NOMO-1 (cell line): ENCODE results near the gene EDC3.
"Not testable (repeated sequence)": the region's sequence is repeated elsewhere in the genome, so short reads cannot be mapped to it uniquely, and the experiment has no call there.

Experiments used
- DNase-seq, 2 experiments: peaks; one replicate each; lab custom pipeline; 2025; ENCODE audit not compliant: unreplicated experiment in 2 of 2; lab: John Stamatoyannopoulos, UW

Gene EDC3

DNA sequence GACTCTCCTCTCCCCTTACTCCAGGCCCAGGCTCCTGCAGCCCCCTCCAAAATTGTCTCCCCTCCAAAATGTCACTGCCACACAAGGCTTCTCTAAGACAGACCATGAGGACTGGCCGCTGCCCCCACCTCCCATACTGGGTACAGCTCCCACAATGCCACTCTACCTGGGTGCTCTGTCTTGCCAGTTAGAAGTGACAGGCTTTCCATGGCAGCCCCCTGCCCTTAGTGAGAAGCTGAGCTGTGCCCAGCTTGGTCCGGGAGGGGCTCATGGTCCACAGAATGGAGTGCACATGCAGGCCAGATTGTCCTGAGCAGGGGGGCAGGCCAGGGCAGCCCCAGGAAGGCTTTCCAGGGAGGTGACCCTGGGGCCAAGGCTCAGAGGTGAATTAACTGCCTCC is 83.1 kb downstream of the EDC3 start:
- DNase-seq, result no peak

DNA sequence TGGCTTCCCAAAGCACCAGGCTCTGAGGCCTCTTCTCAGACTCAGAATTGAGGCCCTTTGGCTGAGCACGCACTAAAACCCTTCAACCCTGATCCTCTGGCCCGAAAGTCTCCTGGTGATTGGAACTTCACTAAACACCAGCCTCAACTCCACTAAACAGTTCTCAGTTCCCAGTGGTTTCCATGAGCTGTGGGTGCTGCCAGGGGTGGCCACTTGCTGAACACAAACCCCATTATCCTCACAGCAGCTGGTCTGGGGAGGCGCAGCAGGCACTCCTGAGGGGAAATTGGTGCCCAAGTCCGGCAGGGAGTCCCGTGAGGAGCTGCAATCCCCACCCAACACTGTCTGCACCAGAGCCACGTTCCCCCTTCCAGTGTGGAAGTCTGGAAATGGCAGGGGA is 84.0 kb downstream of the EDC3 start:
- no peak for DNase-seq

DNA sequence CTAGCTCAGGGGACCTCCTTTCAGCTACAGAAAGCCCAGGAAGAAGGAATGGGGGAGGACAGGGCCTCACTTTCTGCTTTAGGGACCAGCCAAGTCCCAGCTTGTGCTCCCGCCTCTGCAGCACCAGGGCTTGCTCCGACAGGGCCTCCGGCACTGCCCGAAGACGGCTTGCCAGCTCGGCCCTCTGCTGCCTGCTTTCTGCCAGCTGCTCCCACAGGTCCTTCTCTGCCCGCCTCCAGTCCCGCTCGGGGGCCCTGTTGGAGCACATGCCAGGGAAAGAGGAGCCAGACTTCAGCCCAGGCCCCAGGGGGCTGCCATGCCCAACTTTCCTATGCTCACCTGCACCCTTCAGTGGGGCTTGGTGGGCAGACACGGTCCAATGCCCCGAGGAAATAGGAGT is 84.5 kb downstream of the EDC3 start:
- no peak for DNase-seq

DNA sequence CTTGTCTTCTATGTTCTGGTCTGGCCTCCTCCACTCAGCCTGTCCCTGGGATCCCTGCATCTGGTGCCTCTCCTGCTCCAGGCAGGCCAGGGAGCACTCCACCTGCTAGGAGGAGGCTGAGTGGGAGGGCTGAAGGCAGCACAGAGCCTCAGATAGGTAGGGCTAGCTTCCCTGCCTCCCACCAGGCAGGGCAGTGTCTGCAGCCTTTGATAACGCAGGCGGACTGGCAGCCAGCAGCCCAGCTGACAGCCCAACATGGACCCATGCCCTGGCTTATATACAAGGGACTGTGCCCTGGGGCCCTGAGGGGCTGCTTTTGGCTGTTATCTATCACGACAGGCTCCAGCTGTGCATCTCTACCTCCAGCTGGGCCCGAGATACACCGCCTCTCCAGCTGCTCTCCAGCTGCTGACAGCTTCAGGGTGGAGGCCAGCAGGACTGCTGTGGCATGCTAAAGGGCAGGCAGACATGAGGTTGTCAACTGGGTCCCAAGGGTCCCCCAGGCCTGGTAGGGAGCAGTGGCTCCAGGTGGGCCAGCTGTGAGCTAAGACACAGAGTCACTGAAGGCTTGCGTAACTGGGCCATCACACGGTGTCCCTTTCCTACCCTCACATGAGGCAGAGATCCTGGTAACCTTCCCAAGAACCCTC is 85.4 kb downstream of the EDC3 start:
- no peak for DNase-seq

DNA sequence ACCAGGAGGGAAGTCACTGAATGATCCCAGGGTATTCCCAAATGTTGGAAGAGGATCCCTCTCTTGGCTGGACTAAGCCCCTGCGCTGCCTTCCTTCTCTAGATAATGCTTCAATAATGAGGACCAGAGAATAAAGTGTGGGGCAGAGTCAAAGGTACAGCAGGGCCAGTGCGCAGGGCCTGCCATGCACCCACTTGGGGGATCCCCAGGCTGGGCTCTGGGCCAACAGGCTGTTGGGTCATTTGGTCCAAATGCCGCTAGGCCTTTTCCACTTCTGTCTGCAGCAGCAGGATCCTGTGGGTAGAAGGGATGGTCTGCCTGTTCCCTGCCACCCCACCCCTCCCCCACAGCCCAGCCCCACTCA is 85.9 kb downstream of the EDC3 start:
- no peak for DNase-seq

DNA sequence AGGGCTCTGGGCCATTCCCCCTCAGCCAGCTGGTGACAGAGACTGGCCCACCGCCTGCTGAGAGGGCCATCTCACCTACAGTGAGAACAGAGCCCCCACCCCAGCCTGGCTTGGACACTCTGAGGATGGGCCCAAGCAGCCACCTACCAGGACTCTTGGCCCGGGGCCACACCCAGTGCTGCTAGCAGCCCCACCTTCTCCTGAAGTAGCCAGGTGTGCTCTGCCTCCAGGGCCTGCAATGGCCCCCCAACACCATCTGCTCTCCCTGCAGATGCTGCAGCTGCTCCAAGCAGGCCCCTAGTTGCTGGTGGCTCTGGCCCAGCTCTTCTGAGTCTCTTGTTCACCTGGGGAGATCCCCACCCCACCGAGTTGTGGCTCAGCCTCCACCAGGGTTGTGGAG is 87.0 kb downstream of the EDC3 start:
- DNase-seq, result no peak

DNA sequence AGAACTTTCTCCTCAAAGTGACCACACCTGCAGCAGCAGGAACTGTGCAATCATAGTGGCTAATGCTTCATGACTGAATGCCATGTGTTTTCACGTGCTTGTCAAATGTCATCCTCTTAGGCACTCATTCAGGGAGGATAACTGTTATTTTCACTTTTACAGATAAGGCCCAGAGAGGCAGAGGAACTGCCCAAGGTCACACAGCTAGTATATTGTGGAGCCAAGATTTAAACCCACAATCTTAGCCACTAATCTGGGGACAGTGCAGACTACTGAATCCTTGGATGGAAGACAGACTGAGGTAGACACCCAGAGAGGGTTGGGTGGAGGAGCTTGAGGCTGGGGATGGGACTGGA is 90.1 kb downstream of the EDC3 start:
- DNase-seq, result no peak

DNA sequence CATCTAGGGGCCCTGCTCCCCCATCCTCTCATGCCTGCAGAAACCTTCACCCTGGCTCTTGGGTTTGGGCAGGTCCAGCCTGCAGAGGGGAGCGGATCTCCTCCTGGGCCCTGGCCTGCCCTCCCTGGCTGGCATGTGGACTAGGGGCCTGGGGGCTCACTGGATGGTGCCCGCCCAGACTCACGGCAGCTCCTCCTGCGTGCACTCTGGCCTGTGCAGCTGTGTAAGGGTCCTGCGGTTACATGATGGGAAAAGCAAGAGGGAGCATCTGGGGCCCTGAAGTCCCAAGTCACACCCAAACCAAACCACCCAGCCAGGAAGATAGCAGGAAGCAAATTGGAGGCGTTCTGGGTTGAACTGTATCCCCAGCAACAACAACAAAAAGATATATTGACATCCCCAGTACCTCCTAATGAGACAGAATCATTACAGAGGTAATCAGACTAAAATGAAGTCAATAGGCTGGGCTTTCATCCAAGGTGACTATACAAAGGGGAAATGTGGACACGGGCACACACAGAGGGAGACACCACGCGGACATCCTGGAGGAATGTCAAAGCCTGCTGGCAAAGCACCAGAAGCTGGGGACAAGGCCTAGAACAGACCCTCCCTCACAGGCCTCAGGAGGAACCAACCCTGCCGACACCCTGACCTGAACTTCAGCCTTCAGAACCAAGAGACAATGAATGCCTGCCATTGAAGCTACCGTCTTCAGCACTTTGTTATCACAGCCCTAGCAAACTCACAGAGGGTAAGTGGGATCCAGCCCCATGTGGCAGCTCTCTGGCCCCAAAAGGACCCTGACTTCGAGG is 90.6 kb downstream of the EDC3 start:
- no peak for DNase-seq

DNA sequence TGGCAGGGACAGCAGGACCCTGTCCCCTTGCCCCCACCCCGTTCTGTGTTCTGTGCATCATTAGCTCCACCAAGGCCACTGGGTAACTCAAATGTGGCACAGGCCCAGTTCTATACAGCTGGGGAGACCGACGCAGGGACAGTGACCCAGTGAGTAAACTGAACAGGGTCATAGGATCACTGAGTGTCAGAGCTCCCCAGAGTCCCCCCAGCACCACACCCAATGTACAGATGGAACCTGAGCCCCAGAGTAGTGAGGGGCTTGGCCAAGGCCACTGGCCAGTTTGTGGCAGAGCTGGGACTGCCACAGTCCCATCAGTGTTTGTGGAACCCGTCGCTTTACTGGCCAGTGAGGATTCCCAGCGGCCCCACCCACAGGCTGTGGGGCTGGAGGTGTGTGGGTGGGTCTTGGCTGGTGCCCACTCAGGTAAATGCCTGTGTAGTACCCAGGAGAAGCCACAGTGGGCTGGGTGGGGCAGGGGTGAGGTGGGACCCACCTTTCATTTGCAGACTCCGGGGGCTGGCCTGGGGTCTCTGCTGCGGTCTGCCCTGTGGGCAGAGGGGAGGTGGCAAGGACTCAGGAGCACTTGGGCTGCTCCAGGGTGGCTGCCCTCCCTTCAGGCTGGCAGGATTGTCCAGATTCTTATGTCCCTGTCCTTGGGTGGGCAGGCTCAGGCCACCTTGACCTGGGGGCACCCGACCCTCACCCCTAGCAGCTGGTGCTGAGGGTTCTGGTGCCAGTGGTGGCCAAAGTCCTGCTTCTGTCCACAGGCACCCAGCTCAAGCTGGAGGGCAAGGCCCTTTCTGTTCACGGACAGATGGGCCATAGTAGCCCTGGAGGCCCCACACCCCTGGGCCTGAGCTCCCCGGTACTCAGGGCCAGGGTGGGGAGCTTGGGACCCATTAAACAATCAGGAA is 91.8 kb downstream of the EDC3 start:
- no peak for DNase-seq

DNA sequence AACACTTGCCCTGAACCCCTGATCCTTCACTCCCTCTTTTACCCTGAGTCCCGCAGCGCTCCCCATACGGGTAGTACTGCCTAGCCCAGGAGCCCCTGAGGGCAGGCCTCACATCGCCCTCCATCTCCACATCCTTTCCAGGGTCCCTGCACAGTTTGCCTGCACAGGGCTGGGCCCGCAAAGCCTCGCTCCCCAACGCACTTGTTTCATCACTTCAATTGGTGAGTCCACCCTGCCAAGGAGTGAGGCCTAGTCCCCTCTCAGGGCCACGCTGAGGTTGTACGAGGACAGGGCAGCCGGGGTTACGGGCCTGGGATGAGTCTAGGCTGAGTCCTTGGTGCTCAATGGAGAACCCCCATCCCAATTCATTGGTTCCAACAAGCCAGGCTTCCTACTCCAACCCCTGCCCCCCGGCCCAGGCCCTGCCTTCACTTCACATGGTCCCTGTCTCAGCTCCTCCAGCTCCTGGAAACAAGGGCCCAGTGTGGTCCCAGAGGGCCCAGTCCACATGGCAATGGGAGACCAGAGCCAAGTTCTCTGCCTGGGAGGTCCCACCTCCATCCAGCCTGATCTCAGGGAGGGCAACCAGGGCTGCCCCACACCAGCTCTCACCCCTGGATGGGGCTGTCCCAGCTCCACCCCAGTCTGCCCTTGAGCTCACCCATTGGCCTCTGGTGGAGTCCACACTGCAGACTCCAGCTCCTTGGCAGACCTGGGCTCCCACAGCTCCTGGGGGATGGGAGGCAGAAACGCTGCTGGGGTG is 92.6 kb downstream of the EDC3 start:
- DNase-seq, result no peak

DNA sequence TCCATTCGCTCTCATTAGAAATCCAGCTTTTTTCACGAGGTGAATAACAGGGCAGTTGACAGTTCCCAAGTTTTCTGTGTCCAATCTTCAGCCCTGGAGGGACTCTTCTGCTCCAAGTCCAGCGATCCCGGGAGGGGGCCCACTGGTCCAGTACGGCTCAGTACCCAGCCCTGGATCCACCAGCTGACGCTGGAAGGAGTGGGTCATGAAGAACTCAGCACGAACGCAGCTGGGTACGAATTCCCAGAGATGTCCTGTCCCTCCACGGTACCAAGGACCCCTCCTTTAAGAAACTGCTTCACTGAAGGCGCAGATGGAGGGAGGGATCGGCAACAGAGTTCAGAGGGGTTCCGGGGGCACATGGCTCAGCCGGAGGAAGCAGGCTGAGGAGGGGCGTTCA is 96.7 kb downstream of the EDC3 start:
- no peak for DNase-seq

DNA sequence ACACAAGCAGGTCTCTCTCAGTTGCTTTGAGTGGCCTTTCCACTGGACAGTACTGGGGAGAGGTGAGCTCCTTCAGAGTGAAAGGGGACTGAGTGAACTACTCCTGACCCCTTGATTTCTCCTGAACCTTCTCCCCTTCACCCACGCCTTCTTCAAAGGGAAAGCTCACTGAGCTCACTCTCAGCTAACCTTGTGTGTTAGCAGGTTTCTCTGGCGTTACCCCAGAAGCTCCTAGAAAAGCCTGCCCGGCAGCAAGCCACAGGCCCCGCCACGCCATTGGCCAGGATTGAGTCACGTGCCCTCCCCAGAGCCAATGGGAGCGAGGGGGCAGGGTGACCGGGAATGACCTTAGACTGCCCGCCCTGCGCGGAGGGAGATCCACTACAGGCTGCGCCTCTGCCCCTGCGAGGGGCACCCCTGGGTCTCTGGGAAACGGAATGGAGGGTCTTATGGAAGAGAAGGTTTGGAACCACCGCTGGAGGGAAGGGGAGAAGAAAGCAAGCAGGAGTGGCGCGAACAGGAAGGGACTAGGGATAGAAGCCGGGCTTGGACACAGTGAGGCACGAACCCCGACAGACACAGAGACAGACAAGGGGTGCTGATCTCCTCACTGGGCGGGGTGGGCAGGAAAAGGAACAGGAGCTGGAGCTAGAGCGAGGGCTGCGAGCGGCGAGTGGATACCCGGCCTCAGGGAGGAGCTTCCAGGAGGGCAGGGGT is 97.5 kb downstream of the EDC3 start:
- DNase-seq, result peak; percentile 89 to 94

DNA sequence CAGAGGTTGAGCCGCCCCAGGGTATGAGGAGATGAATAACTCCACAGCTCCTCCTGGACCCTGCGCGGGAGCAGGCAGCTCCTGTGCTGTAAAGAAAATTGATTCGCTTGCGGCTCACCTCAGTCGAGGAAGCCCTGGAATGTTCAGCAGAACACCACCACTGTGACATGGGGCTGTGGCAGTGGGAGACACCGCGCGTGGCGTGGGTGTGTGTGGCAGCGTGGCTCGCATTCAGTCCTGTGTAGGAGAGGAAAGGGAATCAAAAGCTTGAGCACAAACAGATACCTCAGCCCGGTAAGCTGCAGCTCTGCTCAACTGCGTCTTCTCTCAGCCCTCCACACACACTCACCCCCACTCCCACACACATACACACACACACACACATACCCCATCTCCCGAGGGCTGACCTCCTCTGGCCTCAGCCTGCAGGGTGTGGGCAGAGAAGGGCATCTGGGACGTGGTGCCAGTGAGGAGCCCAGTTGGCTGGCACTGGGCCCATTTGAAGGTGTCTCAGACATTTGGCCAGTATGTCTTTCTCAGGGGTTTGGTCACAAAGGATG is 98.6 kb downstream of the EDC3 start:
- not testable (repeated sequence) for DNase-seq

DNA sequence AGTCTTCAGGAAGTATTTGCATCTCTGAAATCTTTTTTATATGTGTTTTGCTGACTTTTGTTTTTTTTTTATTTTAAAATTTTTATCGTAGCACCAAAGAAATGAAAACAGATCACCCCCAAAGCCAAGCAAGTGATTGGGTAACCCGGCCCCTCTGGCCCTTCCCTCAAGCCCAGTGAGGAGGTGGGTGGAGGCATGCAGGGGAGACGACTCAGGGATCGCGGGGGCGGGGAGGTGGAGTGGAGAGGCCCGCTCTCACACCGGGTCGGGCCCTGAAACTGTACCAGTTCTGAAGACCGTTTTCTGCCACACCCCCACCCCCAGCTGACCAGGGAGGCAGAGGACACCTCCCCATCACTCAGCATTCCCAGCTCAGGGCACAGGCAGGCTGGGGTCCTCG is 99.1 kb downstream of the EDC3 start:
- DNase-seq, result not testable (repeated sequence)

DNA sequence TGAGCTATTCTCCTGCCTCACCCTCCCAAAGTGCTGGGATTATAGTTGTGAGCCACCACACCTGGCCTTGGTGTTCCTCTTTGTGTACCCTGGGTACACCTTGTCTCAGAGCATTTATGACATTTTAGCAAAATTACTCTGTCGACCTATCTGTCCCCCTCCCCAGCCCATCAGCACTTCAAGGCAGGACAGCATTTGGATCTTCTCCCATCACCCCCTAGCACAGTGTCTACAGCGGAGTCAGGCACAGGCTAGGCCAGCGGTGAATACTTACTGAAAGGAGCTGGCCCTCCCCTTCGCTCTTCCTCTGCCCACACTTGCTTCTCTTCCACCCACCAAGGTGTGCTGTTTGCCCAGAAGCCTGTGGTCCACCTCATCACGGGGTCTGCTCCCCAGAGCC is 100.6 kb downstream of the EDC3 start:
- DNase-seq, result no peak

DNA sequence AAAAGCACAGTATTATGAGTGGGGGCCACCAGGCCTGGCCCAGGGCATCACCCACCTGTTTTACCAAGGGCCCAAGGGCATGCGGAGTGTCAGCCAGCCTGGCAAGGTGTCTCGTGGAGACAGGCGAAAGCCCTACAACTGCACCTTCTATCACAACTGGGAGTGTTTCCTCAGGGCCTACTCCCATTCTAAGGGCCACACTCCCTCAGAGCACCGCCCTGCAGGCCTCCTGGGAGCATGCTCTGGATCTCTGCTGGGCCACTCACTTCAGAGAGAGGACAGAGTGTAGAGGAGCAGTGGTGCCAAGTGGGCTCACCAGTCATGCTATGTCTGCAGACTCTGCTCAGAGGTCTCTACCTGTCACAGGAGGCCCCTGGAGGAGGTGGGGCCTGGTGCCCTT is 101.4 kb downstream of the EDC3 start:
- no peak for DNase-seq

DNA sequence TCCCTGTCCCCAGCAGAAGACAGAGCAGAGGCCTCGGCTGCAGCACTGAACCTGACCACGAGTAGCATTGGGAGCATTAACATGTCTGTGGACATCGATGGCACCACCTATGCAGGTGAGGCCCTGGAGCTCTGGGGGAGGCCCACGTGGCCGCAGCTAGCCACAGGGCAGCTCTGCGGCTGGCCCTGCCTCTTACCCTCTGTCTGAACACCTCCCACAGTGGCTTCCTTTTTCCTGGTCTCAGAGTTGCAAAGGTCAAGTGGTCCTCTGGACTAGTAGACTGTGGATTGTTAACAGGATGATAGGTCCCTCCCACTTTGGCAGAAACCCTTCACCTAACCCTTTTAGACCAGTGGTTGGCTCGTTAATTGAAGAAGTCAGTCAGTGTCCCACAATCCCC is 102.7 kb downstream of the EDC3 start:
- no peak for DNase-seq

DNA sequence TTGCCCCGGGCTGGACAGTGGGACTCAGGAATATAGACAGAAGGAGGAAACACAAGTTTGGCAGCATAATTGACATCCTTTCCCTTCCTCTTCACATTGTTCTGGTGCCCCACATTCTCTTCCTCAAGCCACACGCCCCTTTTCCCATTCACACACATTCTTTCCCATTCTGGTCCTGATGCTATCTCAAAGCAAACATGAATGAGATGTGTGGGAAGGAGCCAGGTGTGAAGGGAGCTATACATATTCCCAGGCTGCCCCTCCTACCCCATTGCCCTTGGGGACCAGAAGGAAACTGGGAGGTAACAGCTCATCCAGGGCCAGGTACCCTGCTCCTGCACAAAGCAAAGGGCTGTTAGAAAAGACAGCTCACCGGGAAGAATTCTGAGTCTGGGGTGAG is 103.6 kb downstream of the EDC3 start:
- no peak for DNase-seq

DNA sequence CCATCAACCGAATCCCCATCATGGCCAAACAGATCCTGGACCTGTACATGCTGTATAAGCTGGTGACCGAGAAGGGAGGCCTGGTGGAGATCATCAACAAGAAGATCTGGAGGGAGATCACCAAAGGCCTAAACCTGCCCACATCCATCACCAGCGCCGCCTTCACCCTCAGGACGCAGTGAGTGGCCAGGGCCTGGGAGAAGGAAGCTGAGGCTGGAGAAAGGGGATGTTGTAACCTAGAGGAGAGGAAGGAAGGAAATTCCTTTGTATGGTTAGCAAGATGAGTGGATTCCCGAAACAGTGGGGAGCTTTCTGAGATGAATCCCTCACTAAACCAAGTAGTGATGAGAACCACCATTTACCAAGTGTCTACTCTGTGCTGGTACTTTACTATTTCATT is 106.0 kb downstream of the EDC3 start:
- DNase-seq, result no peak

DNA sequence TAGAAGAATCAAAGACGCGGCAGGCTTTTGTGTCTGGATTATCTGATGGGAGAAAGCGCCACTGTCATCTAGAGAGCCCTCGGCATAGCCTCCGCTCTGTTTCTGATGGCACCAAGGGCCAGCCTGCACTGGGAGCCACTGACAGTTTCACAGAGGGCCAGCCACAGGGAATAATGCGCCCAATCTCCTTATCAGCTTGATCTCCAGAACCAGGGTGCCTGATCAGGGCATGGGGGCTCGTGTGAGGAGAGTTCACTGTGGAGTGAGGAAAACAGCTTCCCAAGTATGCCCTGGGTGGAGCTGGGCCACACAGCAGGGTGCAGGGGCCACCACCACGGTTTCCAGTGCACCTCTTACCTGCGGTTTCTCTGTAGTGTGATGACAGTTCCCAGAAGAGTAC is 110.0 kb downstream of the EDC3 start:
- no peak for DNase-seq
